ENCODE data around the gene MYO18B. TPM values are rescaled to one million over a fixed set of nuclear protein-coding genes. Genes with fewer than 3 reads are reported as not detected.

The MYO18B gene
- total RNA-seq, 1 experiment from 2014 or later, result 0.05 TPM

- TF ChIP-seq POLR2A (IDR thresholded peaks at IDR 0.05; ENCODE audit: borderline replicate concordance, extremely low read depth, insufficient read depth, insufficient read length) (no peak), CBX3 (IDR thresholded peaks at IDR 0.05; ENCODE audit: low read depth) (no peak), TCF7L2 (IDR thresholded peaks at IDR 0.05; ENCODE audit: borderline replicate concordance, extremely low read depth, insufficient read depth, insufficient read length) (no peak), EZH2phosphoT487 (IDR thresholded peaks at IDR 0.05; ENCODE audit: borderline replicate concordance) (no peak), EZH2 (IDR thresholded peaks at IDR 0.05) (no peak), CEBPB (IDR thresholded peaks at IDR 0.05; ENCODE audit: low read depth) (no peak)
These were observed 107.0 kb downstream of the MYO18B start (continued) for GRCh38 chr22:25848954-25849353.

GRCh38 chr22:25849522-25849921 lies 107.5 kb downstream of the MYO18B start:
- TF ChIP-seq EZH2phosphoT487 (IDR thresholded peaks at IDR 0.05; ENCODE audit: borderline replicate concordance), result no peak
- no peak for TF ChIP-seq YY1 (IDR thresholded peaks at IDR 0.05; ENCODE audit: extremely low read depth, insufficient replicate concordance, low read depth, low read length)
- TF ChIP-seq POLR2A (IDR thresholded peaks at IDR 0.05; ENCODE audit: borderline replicate concordance, extremely low read depth, insufficient read depth, insufficient read length), result no peak
- RAD21 ChIA-PET (ENCODE audit: low non-redundant PET in 1 of 2, low total read pairs in 2 of 2, uncharacterized antibody in 2 of 2, unreplicated experiment in 2 of 2), result no interaction called here
- H3K9ac ChIP-seq (ENCODE audit: low read length), result no peak overlapping the region
- no peaks in the 10 kb centered on the region for H3K4me1 ChIP-seq (ENCODE audit: control insufficient read depth in 1 of 2, insufficient read depth in 2 of 2, low read length in 2 of 2)
- no peak for DNase-seq (ENCODE audit: low read depth, low spot score)
- no peaks in the 10 kb centered on the region for H3K79me2 ChIP-seq (ENCODE audit: insufficient read depth, low read length)
- no peak overlapping the region for H3K27ac ChIP-seq (ENCODE audit: low read depth, low read length)
- H3K9me3 ChIP-seq (ENCODE audit: control insufficient read depth in 1 of 2, insufficient read depth in 1 of 2, low read depth in 1 of 2, low read length in 2 of 2), result no peaks in the 10 kb centered on the region
- H3K4me3 ChIP-seq (replicated peaks in 1 of 2; ENCODE audit: low read depth in 1 of 2, low read length in 2 of 2), result no peak overlapping the region
- peaks cover 40% of the 10 kb centered on the region for H3K27me3 ChIP-seq (ENCODE audit: insufficient read depth, low read length)
- H3K36me3 ChIP-seq (ENCODE audit: control insufficient read depth in 1 of 2, insufficient read depth in 2 of 2, low read length in 2 of 2), result no peaks in the 10 kb centered on the region
- ATAC-seq, result no peak
- POLR2A ChIA-PET, result no interaction called here
- BruUV-seq (replicated peaks), result no TSS peak
- intact Hi-C loops (cut with micrococcal nuclease), result no loop called here
- H3K9me2 ChIP-seq (ENCODE audit: insufficient read depth), result no peaks in the 10 kb centered on the region
- H3K4me2 ChIP-seq (ENCODE audit: low read length), result no peak overlapping the region
- no peaks in the 10 kb centered on the region for H4K20me1 ChIP-seq (ENCODE audit: insufficient read depth)
- CTCF ChIA-PET, result no interaction called here
- H2AFZ ChIP-seq (ENCODE audit: low read depth, low read length, poor library complexity, severe bottlenecking), result no peak overlapping the region

- no peak for DNase-seq (ENCODE audit: low read depth, low spot score)
- Histone ChIP-seq H4K20me1 (ENCODE audit: insufficient read depth) (no peaks in the 10 kb centered on the region), H3K4me1 (ENCODE audit: control insufficient read depth in 1 of 2, insufficient read depth in 2 of 2, low read length in 2 of 2) (no peaks in the 10 kb centered on the region), H3K79me2 (ENCODE audit: insufficient read depth, low read length) (no peaks in the 10 kb centered on the region), H3K4me3 (replicated peaks in 1 of 2; ENCODE audit: low read depth in 1 of 2, low read length in 2 of 2) (no peak overlapping the region), H3K27me3 (ENCODE audit: insufficient read depth, low read length) (peaks cover 43% of the 10 kb centered on the region), H2AFZ (ENCODE audit: low read depth, low read length, poor library complexity, severe bottlenecking) (no peak overlapping the region), H3K27ac (ENCODE audit: low read depth, low read length) (no peak overlapping the region), H3K9me2 (ENCODE audit: insufficient read depth) (no peaks in the 10 kb centered on the region), H3K4me2 (ENCODE audit: low read length) (no peak overlapping the region), H3K36me3 (ENCODE audit: control insufficient read depth in 1 of 2, insufficient read depth in 2 of 2, low read length in 2 of 2) (no peaks in the 10 kb centered on the region), H3K9ac (ENCODE audit: low read length) (no peak overlapping the region), H3K9me3 (ENCODE audit: control insufficient read depth in 1 of 2, insufficient read depth in 1 of 2, low read depth in 1 of 2, low read length in 2 of 2) (no peaks in the 10 kb centered on the region)
- CTCF ChIA-PET, result no interaction called here
- RAD21 ChIA-PET (ENCODE audit: low non-redundant PET in 1 of 2, low total read pairs in 2 of 2, uncharacterized antibody in 2 of 2, unreplicated experiment in 2 of 2), result interaction anchor here in 1 of 2 experiments (0.5 kb wide), 1 partner anchor 835 kb away, joined by 3 read pairs; no protein-coding TSS in a partner anchor
- no peak for ATAC-seq
- TF ChIP-seq EGR1 (IDR thresholded peaks at IDR 0.05; ENCODE audit: low read depth) (no peak), ZNF274 (IDR thresholded peaks at IDR 0.05; ENCODE audit: low read depth, low read length) (no peak), EZH2 (IDR thresholded peaks at IDR 0.05) (no peak)
- no TSS peak for BruUV-seq (replicated peaks)
- POLR2A ChIA-PET, result no interaction called here
- intact Hi-C loops (cut with micrococcal nuclease), result loop anchor here (5.0 kb wide), 1 partner anchor 480 kb away; no protein-coding TSS in a partner anchor
These were observed 110.2 kb downstream of the MYO18B start for GRCh38 chr22:25852223-25852622.
